ENCODE data around the gene NFATC3.
"Not testable (repeated sequence)": the region's sequence is repeated elsewhere in the genome, so short reads cannot be mapped to it uniquely, and the experiment has no call there.

NFATC3 gene

DNA sequence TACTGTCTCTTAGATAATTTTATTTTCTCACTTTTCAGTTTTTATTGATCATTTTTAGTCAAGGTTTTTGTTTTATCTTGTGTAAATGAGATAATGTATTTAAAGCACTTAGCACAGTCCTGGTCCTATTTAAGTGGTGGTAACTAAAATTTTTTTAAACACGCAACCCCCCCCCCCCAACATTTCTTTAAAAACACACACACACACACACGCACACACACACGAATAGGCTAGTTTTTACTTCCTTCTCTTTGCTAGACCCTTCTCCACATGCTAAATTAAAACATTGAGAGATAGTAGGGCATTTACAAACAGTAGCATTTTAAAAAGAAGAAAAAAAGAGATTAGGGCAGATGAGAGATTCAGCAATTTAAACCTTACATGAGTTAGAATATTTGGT lies 5.0 kb downstream of the NFATC3 start:
- no peak for DNase-seq

- DNase-seq = no peak
Measured at GRCh38 chr16:68090533-68090932, 5.4 kb downstream of the NFATC3 start.

DNA sequence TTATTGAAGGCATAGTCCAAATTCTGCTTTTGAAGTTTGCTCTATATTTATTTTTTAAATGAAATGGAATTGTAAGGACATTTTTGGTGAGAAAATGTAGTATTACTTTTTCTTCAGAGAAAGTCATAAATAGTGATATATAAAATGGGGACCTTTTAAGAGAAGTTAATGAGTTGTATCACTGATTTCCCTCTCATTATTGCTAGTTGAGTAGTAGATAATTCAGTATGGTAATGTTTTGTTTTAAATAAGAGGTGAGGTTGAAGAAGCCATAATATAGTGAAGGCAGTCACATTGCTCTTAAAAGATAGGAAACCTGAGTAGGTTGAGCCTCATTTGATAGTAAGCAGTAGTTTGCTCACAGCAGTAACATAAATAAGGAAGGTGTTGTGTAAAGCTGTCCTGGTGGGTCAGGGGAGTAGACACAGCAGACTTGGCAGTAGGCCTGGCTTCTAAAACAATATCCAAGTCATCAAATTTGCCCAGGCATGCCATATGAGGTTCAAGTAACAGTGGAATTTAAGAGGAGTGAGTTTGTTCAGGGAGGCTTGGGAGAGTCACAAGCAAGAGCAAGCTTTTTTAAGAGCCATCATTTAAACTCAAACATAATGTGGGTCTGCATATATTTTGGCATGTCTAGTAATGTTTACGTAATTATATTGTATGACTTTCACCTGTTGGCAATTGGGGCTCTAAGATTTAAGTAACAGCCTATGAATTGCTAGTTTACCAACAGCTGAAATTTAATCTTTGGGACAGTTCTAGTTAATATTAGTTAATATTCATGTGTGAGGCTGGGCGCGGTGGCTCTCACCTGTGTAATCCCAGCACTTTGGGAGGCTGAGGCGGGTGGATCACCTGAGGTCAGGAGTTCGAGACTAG lies 6.5 kb downstream of the NFATC3 start:
- DNase-seq = peak; percentile 54

GRCh38 chr16:68092275-68092674 lies 7.1 kb downstream of the NFATC3 start:
- not testable (repeated sequence) for DNase-seq

GRCh38 chr16:68093816-68094613 lies 8.8 kb downstream of the NFATC3 start:
- peak; percentile 70 for DNase-seq

DNA sequence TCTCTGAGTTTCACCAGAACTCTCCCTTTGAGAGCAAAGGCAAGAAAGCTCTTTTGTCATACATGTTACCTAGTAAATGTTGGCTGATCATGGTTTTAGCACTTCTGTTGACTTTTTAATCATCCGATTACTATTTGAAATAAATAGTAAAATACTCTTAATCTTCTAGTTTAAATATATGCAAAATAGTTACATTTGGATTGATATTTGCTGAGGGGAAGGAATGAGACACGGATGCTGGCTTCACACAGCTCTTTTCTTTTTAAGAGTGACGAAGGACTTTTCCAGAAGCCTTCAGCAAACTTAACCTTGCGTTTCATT lies 9.4 kb downstream of the NFATC3 start:
- DNase-seq = no peak

- DNase-seq = no peak
Measured at GRCh38 chr16:68096491-68096890, 11.3 kb downstream of the NFATC3 start.

GRCh38 chr16:68097088-68097487 lies 11.9 kb downstream of the NFATC3 start:
- no peak for DNase-seq

DNA sequence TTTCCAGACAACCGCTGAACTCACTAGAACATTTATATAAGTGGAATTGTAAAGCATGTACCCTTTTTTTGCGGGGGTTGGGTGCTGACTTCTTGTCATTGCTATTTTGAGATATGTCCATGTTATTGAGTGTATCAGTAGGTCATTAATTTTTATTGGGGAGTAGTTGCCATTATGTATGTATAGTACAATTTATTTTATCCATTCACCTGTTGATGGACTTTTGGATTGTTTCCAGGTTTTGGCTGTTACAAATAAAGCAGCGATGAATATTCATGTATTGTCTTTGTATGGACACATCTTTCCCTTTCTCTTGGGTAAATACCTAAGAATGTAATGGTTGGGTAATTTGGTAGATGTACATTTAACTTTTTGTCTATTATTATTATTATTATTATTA lies 12.7 kb downstream of the NFATC3 start:
- DNase-seq = no peak

GRCh38 chr16:68100488-68100887 lies 15.3 kb downstream of the NFATC3 start:
- no peak for DNase-seq

GRCh38 chr16:68105611-68106010 lies 20.4 kb downstream of the NFATC3 start:
- no peak for DNase-seq

- DNase-seq = not testable (repeated sequence)
Measured at GRCh38 chr16:68107230-68107928, 22.2 kb downstream of the NFATC3 start.

DNA sequence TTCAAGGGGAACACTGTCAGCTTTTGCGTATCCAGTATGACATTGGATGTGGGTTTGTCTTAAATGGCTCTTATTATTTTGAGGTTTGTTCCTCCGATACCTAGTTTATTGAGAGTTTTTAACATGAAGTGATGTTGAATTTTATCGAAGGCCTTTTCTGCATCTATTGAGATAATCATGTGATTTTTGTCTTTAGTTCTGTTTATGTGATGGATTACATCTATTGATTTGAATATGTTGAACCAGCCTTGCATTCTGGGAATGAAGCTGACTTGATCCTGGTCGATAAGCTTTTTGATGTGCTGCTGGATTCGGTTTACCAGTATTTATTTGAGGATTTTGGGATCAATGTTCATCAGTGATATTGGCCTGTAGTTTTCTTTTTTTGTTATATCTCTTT lies 24.0 kb downstream of the NFATC3 start:
- not testable (repeated sequence) for DNase-seq

DNA sequence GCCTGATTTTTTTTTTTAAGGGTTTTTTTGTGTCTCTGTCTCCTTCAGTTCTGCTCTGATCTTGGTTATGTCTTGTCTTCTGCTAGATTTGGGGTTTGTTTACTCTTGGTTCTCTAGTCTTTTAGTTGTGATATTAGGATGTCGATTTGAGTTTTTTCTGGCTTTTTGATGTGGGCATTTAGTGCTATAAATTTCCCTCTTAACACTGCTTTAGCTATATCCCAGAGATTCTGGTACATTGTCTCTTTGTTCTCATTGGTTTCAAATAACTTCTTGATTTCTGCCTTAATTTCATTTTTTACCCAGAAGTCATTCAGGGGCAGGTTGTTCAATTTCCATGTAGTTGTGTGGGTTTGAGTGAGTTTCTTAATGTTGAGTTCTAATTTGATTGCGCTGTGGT lies 25.4 kb downstream of the NFATC3 start:
- not testable (repeated sequence) for DNase-seq

GRCh38 chr16:68111379-68111778 lies 26.2 kb downstream of the NFATC3 start:
- no peak for DNase-seq

DNA sequence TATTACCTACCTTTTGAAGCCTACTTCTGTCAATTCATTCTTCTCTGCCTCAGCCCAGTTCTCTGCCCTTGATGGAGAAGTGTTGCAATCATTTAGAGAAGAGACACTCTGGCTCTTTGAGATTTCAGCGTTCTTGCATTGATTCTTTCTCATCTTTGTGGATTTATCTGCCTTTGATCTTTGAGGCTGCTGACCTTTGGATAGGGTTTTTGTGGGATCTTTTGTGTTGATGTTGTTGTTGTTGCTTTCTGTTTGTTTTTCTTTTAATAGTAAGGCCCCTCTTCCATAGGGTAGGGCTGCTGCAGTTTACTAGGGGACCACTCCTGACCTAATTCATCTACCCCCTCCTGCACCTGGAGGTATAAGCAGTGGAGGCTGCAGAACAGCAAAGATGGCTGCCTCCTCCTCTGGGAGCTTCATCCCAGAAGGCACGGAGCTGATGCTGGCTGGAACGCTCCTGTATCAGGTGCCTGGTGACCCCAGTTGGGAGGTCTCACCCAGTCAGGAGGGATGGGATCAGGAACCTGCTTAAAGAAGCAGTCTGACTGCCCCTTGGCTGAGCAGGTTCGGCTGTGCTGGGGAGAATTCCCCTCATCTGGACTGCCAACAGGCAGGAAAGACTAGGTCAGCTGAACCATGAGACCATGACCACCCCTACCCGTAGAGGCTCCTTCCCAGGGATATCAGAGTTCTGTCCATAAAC lies 28.0 kb downstream of the NFATC3 start:
- DNase-seq = no peak

DNA sequence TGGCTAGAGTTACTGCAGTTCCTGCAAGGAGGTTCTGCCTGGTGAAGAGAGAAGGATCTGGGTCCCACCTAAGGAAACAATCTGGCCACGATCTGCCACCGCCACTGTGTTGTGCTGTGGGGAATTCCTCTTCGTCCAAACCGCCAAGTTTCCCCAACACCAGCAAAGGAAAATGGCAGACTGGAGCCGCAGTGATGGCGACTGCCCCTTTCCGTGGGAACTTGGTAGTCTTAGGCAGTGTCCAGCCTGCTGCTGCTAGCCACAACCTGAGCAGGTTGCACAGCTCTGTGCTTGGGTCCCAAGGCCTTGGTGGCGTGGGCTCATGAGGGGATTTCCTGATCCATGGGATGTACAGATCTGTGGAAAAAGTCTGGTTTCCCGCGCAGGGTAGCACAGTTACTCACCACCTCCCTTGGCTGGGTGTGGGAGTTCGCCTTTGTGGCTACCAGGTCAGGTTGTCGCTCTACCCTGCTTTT lies 28.6 kb downstream of the NFATC3 start:
- DNase-seq = no peak

DNA sequence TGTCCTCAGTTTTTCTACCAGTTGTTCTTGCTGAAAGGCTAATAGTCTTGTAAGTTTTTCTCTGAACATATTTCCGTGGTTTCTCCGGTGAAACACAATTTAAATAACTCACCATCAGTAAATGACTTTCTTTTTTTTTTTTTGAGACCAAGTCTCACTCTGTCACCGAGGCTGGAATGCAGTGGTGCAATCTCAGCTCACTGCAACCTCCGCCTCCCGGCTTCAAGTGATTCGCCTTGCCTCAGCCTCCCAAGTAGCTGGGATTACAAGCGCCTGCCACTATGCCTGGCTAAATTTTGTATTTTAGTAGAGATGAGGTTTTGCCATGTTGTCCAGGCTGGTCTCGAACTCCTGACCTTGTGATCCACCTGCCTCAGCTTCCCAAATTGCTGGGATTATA lies 29.8 kb downstream of the NFATC3 start:
- peak; percentile 25 for DNase-seq

DNA sequence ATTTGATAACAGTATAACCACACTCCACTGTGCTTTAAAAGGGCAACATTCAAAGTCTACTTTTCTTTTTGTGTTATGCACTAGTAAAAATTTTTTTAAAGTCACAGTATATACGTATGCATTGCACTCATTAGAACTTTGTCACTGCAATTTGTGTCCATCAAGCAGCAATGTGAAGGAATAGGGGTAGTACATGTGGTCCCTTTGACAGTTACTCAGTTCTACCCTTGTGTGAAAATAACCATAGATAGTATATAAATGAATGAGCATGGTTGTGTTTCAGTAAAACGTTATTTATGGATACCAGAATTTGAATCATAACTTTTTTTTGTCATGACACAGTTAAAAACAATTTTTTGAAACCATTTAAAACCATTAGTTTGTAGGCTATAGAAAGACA lies 30.7 kb downstream of the NFATC3 start:
- DNase-seq = no peak

- peak; percentile 16 for DNase-seq
Measured at GRCh38 chr16:68116256-68116867, 31.2 kb downstream of the NFATC3 start.

DNA sequence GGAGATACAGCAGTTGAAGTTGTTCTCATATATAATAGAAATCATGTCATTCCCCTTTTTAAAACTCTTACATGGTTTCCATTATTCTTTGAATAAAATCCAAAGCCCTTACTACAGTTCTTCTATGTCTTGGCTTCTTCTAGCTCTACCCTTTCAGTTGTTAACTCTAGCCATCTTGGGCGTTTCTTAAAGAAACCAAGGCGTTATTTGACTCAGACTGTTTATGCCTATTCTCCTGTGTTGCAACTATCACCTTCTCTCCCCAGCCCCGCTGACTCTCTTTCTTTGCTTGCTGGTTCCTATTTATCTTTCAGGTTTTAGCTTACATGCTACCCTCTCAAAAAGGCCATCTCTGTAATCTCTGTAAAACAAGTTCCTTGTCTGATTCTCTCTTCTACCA lies 32.7 kb downstream of the NFATC3 start:
- no peak for DNase-seq

- not testable (repeated sequence) for DNase-seq
Measured at GRCh38 chr16:68118954-68119353, 33.8 kb downstream of the NFATC3 start.

All from fibroblast of upper back skin (primary cell).